Ecto neural progenitor cell (in vitro differentiated cells): ENCODE measurements around the gene OCLN.
"Not testable (repeated sequence)": the region's sequence is repeated elsewhere in the genome, so short reads cannot be mapped to it uniquely, and the experiment has no call there.

ENCODE experiments used
- DNase-seq: peaks from one replicate; pipeline ENCODE4 v3.0.0-alpha.2; 2018; ENCODE audit warnings: low spot score

The OCLN gene, protein sequence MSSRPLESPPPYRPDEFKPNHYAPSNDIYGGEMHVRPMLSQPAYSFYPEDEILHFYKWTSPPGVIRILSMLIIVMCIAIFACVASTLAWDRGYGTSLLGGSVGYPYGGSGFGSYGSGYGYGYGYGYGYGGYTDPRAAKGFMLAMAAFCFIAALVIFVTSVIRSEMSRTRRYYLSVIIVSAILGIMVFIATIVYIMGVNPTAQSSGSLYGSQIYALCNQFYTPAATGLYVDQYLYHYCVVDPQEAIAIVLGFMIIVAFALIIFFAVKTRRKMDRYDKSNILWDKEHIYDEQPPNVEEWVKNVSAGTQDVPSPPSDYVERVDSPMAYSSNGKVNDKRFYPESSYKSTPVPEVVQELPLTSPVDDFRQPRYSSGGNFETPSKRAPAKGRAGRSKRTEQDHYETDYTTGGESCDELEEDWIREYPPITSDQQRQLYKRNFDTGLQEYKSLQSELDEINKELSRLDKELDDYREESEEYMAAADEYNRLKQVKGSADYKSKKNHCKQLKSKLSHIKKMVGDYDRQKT

GRCh38 chr5:69492391-69492922 lies at the start of gene OCLN:
TSS of gene OCLN (plus strand) at chr5:69492790. CDS start at chr5:69504245, 11,455 bp downstream.
- peak; percentile 89 for DNase-seq

GRCh38 chr5:69444127-69444754 lies 48.3 kb upstream of the OCLN start:
- DNase-seq, result no peak

DNA sequence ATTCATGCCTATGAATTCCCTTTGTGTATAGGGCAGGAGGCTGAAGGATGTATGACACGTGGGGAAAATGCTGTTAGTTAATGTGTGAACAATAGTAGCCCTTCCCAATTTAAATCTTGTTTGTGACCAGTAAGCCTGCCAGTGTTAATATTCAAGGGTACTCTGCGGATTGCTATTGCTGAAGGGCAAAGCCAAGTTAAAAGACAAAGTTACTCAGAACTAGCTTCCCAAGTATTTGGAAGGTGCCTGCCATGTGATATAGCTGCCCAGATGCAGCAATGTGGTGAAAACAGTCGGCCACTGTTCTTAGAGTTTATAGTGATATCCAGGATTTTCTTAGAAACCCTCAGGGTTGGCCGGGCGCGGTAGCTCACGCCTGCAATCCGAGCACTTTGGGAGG lies 43.1 kb upstream of the OCLN start:
- DNase-seq, result no peak

DNA sequence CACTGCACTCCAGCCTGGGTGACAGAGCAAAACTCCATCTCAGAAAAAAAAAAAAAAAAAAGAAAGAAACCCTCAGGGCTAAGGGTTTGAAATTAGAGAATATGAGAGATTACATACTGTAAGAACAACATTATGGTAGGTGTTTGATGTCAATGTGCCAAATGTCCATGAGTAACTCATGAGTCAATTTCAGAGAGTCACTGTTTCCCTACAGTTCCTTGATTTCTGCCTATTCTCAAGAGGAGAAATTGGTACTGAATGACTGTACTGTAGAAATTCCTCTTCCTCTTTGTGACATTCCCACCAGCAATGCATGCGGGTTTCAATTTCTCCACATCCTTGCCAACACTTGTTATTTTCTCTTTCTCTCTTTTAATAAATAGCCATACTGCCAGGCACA lies 42.5 kb upstream of the OCLN start:
- no peak for DNase-seq

GRCh38 chr5:69450527-69450926 lies 42.1 kb upstream of the OCLN start:
- not testable (repeated sequence) for DNase-seq

GRCh38 chr5:69451941-69452647 lies 40.5 kb upstream of the OCLN start:
- DNase-seq, result no peak

- not testable (repeated sequence) for DNase-seq
Measured at GRCh38 chr5:69453487-69453886, 39.1 kb upstream of the OCLN start.

- no peak for DNase-seq
Measured at GRCh38 chr5:69454460-69455249, 37.9 kb upstream of the OCLN start.

DNA sequence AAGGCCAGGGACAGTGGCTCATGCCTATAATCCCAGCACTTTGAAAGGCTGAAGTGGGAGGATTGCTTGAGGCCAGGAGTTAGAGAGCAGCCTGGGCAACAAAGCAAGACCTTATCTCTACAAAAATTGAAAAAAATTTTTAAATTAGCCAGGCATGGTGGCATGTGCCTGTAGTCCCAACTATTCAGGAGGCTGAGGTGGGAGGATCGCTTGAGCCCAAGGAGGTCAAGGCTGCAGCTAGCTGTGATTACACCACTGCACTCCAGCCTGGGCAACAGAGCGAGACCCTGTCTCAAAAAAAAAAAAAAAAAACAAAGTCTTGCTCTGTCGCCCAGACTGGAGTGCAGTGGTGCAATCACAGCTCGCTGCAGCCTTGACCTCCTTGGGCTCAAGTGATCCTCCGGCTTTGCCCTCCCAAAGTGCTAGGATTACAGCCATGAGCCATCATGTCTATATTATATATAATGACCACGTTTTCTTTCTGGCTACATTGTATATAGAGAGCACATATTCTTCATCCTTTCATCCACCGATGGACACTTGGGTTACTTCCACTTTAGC lies 37.1 kb upstream of the OCLN start:
- not testable (repeated sequence) for DNase-seq

- DNase-seq, result no peak
Measured at GRCh38 chr5:69462170-69462569, 30.4 kb upstream of the OCLN start.

GRCh38 chr5:69466375-69466774 lies 26.2 kb upstream of the OCLN start:
- not testable (repeated sequence) for DNase-seq

- no peak for DNase-seq
Measured at GRCh38 chr5:69467442-69468225, 25.0 kb upstream of the OCLN start.

DNA sequence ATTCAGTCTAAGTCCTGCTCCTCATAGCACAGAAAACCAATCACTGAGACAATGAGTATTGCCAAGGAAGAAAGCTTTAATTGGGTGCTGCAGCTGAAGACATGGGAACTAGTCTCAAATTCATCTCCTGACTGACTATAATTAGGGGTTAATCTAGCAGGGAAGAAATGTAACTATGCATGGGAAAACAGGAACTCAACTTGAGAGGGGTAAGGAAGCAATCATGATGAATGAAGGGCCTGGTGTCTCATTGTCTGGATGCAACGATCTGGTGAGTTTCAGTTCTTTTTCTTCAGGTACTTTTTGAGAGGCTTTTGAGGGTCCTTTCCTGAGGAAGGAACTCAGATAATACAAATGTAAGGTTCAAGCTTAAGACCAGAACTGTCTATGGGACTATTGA lies 24.0 kb upstream of the OCLN start:
- no peak for DNase-seq

GRCh38 chr5:69471516-69471915 lies 21.1 kb upstream of the OCLN start:
- not testable (repeated sequence) for DNase-seq

DNA sequence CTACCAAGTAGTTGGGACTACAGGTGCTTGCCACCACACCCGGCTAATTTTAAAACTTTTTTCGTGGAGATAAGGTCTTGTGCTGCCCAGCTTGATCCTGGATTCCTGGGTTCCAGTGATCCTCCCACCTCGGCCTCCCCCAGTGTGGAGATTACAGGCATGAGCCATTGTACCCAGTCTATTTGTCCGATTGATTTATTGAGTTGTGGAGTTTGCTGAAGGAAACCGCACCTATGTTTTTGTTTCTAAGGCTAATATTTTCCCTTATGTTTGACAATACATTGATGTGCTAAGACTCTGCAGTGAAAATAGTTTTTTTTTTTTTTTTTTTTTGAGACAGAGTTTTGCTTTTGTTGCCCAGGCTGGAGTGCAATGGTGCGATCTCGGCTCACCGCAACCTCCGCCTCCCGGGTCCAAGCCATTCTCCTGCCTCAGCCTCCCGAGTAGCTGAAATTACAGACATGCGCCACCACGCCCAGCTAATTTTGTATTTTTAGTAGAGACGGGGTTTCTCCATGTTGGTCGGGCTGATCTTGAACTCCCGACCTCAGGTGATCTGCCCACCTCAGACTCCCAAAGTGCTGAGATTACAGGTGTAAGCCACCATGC lies 20.0 kb upstream of the OCLN start:
- DNase-seq, result not testable (repeated sequence)

DNA sequence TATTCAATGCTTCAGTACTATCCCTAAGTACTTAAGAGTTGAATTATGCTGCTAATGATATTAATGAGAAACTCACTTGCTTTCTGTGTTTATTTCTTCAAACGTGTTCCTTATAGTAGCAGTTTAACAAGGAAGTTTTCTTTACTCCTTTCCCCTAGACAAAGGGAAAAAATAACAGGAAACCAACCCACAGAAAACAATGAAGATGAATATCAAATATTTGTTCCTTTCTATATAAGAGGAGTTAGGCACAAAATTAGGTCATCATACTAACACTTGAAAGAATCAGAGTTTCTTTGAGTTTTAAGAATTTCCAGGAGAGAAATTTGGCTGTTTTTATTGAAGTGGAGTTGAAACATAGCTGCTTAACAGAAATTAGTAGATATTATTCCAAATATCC lies 15.4 kb upstream of the OCLN start:
- no peak for DNase-seq

GRCh38 chr5:69478296-69478695 lies 14.3 kb upstream of the OCLN start:
- DNase-seq, result not testable (repeated sequence)

GRCh38 chr5:69484891-69485290 lies 7.7 kb upstream of the OCLN start:
- no peak for DNase-seq

DNA sequence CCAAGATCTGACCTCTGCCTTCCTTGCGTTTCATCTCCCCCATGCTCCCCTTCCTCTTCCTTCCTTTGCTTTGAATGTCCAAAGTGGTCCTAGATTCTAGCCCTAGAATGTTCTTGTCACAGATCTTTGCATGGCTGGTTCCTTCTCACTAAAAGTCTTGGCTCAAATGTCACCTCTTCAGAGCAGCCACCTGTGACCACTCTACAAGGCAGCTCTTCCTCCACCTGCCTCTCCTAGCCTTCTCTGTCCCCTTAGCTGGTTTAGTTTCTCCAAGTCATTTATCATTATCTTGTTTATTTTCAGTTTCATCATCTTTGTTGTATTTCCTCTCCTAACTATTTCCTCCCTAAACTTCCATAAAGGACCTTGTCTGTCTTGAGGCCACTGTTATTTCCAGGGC lies 7.1 kb upstream of the OCLN start:
- DNase-seq, result no peak

GRCh38 chr5:69489246-69489645 lies 3.3 kb upstream of the OCLN start:
- no peak for DNase-seq
